Measurements from ENCODE around the gene TMUB2. TPM values are rescaled to one million over a fixed set of nuclear protein-coding genes. Genes with fewer than 3 reads are reported as not detected.

The TMUB2 gene
- total and polyA plus RNA-seq, 2 of the 13 experiments (the other 11 are each of a cell fraction or from before 2014, with no cell fraction given): 26.9 to 50.8 TPM

GRCh38 chr17:44210342-44211192, 23.8 kb downstream of the TMUB2 start (continued):
- TF ChIP-seq ZNF205 (CRISPR knock-in tag; IDR thresholded peaks at IDR 0.05) (no peak), HOXA3 (CRISPR knock-in tag; IDR thresholded peaks at IDR 0.05) (peak; percentile 45; the same call in 1 of the 2 replicates), ZNF674 (CRISPR knock-in tag; IDR thresholded peaks at IDR 0.05; ENCODE audit: low read depth) (no peak), ZNF850 (CRISPR knock-in tag; conservative IDR thresholded peaks at IDR 0.05) (no peak), HCFC1 (IDR thresholded peaks at IDR 0.05; ENCODE audit: low read depth, low read length) (no peak), ZNF768 (CRISPR knock-in tag; IDR thresholded peaks at IDR 0.05) (peak; percentile 12; the same call in 1 of the 2 replicates), SRSF9 (IDR thresholded peaks at IDR 0.05; ENCODE audit: borderline replicate concordance, insufficient read depth, low read depth, low read length, poor library complexity, severe bottlenecking) (no peak), IKZF4 (CRISPR knock-in tag; IDR thresholded peaks at IDR 0.05; ENCODE audit: borderline replicate concordance, low read depth, not compliant biosample characterization) (no peak), ETV5 (CRISPR knock-in tag; IDR thresholded peaks at IDR 0.05; ENCODE audit: borderline replicate concordance) (no peak), HNRNPH1 (optimal IDR thresholded peaks at IDR 0.05; ENCODE audit: low read depth, low read length) (no peak), RBFOX2 (IDR thresholded peaks at IDR 0.05; ENCODE audit: low read depth, low read length) (peak; percentile 58), NFIC (IDR thresholded peaks at IDR 0.05; ENCODE audit: low read length) (no peak), ZNF597 (CRISPR knock-in tag; IDR thresholded peaks at IDR 0.05) (no peak), TBP (CRISPR knock-in tag; IDR thresholded peaks at IDR 0.05) (no peak), GFI1 (CRISPR knock-in tag; IDR thresholded peaks at IDR 0.05; ENCODE audit: borderline replicate concordance) (no peak), ZNF883 (CRISPR knock-in tag; IDR thresholded peaks at IDR 0.05; ENCODE audit: not compliant biosample characterization) (peak; percentile 52), ZFY (CRISPR knock-in tag; IDR thresholded peaks at IDR 0.05) (no peak), SKIL (CRISPR knock-in tag; IDR thresholded peaks at IDR 0.05; ENCODE audit: borderline replicate concordance) (no peak), SOX5 (CRISPR knock-in tag; IDR thresholded peaks at IDR 0.05; ENCODE audit: borderline replicate concordance) (no peak), PRMT3 (CRISPR knock-in tag; IDR thresholded peaks at IDR 0.05; ENCODE audit: borderline replicate concordance, low read depth) (no peak), ZNF703 (CRISPR knock-in tag; IDR thresholded peaks at IDR 0.05; ENCODE audit: borderline replicate concordance) (no peak), ZEB1 (IDR thresholded peaks at IDR 0.05; ENCODE audit: insufficient replicate concordance, low read depth) (no peak), PCBP1 (IDR thresholded peaks at IDR 0.05; ENCODE audit: borderline replicate concordance, low read depth, low read length) (no peak), BORCS8-MEF2B (CRISPR knock-in tag; IDR thresholded peaks at IDR 0.05) (no peak)
- TF ChIP-seq, protein P1, sequence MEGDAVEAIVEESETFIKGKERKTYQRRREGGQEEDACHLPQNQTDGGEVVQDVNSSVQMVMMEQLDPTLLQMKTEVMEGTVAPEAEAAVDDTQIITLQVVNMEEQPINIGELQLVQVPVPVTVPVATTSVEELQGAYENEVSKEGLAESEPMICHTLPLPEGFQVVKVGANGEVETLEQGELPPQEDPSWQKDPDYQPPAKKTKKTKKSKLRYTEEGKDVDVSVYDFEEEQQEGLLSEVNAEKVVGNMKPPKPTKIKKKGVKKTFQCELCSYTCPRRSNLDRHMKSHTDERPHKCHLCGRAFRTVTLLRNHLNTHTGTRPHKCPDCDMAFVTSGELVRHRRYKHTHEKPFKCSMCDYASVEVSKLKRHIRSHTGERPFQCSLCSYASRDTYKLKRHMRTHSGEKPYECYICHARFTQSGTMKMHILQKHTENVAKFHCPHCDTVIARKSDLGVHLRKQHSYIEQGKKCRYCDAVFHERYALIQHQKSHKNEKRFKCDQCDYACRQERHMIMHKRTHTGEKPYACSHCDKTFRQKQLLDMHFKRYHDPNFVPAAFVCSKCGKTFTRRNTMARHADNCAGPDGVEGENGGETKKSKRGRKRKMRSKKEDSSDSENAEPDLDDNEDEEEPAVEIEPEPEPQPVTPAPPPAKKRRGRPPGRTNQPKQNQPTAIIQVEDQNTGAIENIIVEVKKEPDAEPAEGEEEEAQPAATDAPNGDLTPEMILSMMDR (CRISPR knock-in tag; IDR thresholded peaks at IDR 0.05): peak; percentile 51

Measured in HepG2 (cell line).